Sigmoid colon (tissue), 7 donors: ENCODE measurements around the gene CSTA. TPM values are rescaled to one million over a fixed set of nuclear protein-coding genes. Genes with fewer than 3 reads are reported as not detected.

Experiments
- DNase-seq: peaks from one replicate; pipeline ENCODE4 v3.0.0-alpha.2; 2019
- H3K27ac ChIP-seq, 4 donors: fragments of 200-600 bp; sonication (generic); one replicate each; pipeline ENCODE4 v1.5.1; 2016 to 2019; ENCODE audit warnings: mild to moderate bottlenecking in 1 of 4
- H3K27me3 ChIP-seq, 3 donors: fragments of 200-600 bp; sonication (generic); one replicate each; pipeline ENCODE4 v1.5.1; 2019; ENCODE audit warnings: mild to moderate bottlenecking in 1 of 3
- H3K36me3 ChIP-seq, 4 donors: fragments of 200-600 bp; sonication (generic); one replicate each; pipeline ENCODE4 v1.5.1; 2016 to 2019
- H3K4me1 ChIP-seq, 4 donors: fragments of 200-600 bp; sonication (generic); one replicate each; pipeline ENCODE4 v1.5.1; 2017 to 2019
- H3K4me3 ChIP-seq, 4 donors: fragments of 200-600 bp; sonication (generic); one replicate each; pipeline ENCODE4 v1.5.1; 2017 to 2019; ENCODE audit warnings: mild to moderate bottlenecking in 2 of 4, moderate library complexity in 1 of 4
- H3K9me3 ChIP-seq, 4 donors: fragments of 200-600 bp in 3 of 4; sonication (generic) in 3 of 4; one replicate each; pipeline versions ENCODE4 v1.5.1 to v1.6.1; 2013 to 2019
- CTCF ChIP-seq, 4 experiments: fragments of 450-650 bp in 3 of 4; fragments of 200-600 bp in 1 of 4; IDR thresholded peaks; one replicate each; pipeline ENCODE4 v1.5.1; 2016 to 2019; ENCODE audit warnings: antibody characterized with exemption in 4 of 4, mild to moderate bottlenecking in 3 of 4, moderate library complexity in 2 of 4
- EP300 ChIP-seq, 4 donors: sonication (generic); formaldehyde crosslinking; IDR thresholded peaks; one replicate each; pipeline ENCODE4 v1.6.1; 2017; ENCODE audit warnings: antibody characterized with exemption in 4 of 4
- POLR2A ChIP-seq, 2 donors: fragments of 450-650 bp; IDR thresholded peaks; one replicate each; pipeline ENCODE4 v1.6.1; 2016; ENCODE audit warnings: antibody characterized with exemption in 2 of 2, mild to moderate bottlenecking in 2 of 2, moderate library complexity in 2 of 2
- POLR2AphosphoS5 ChIP-seq, 4 donors: sonication (generic); formaldehyde crosslinking; IDR thresholded peaks; one replicate each; pipeline ENCODE4 v1.6.1; 2017; ENCODE audit warnings: antibody characterized with exemption in 4 of 4
- WGBS, 2 donors: extraction: QIAGEN DNeasy Blood & Tissue Kit; methylation state at CpG; one replicate each; pipeline ENCODE4 v1.1.7; 2013; 5-methylcytosine and 5-hydroxymethylcytosine counted together
- intact Hi-C: fragments of 100-400 bp; cut with DNase I; formaldehyde crosslinking; loops from one replicate; pipeline ENCODE4 v1.15.1; 2023
- polyA plus RNA-seq, 3 donors: library from polyadenylated mRNA; stranded (reverse); fragments of 200-250 nt; gene quantifications; one replicate each; pipeline ENCODE4 v1.2.3, GENCODE V29; 2013
- total RNA-seq, 4 donors: library from RNA; depleted of rRNA; stranded (reverse); fragments of >200 nt; gene quantifications; one replicate each; pipeline ENCODE4 v1.1.0, GENCODE V29; 2016
- donor health status: healthy with polysubstance abuse.
- donor health status: Bipolar disorder and iron deficiency.
- donor health status: healthy.

CSTA gene
- total and polyA plus RNA-seq, 7 donors, result 1.9 to 20.4 (median 9.9) TPM; not detected in 2

- Histone ChIP-seq H3K27ac (no peak overlapping the region), H3K4me3 (no peak overlapping the region)
- intact Hi-C loops, result no loop called here
Measured at GRCh38 chr3:122301063-122301462, 24.0 kb upstream of the CSTA start.

GRCh38 chr3:122305818-122306621, 19.0 kb upstream of the CSTA start:
- 9 to 37% methylated on average over 3 of the region's 3 CpGs for WGBS, 2 donors
- intact Hi-C loops, result no loop called here

More at GRCh38 chr3:122301063-122301462, 24.0 kb upstream of the CSTA start:
- H3K9me3 ChIP-seq, result peaks cover 0 to 3% (median 1%) of the 10 kb centered on the region in 4 donors
- DNase-seq, result no peak
- H3K36me3 ChIP-seq, result no peaks in the 10 kb centered on the region
- H3K27me3 ChIP-seq, result no peaks in the 10 kb centered on the region
- H3K4me1 ChIP-seq, result no peaks in the 10 kb centered on the region
- no peak for TF ChIP-seq EP300 (IDR thresholded peaks at IDR 0.05)

GRCh38 chr3:122306622-122306953, 18.5 kb upstream of the CSTA start:
- no peak for DNase-seq
- Histone ChIP-seq H3K27ac (no peak overlapping the region), H3K4me1 (no peaks in the 10 kb centered on the region), H3K9me3 (no peaks in the 10 kb centered on the region), H3K4me3 (no peak overlapping the region), H3K36me3 (no peaks in the 10 kb centered on the region), H3K27me3 (no peaks in the 10 kb centered on the region)
- TF ChIP-seq CTCF (IDR thresholded peaks at IDR 0.05) (no peak), EP300 (IDR thresholded peaks at IDR 0.05) (no peak), POLR2A (IDR thresholded peaks at IDR 0.05) (no peak)
- intact Hi-C loops, result no loop called here
- WGBS, 2 donors, result 43 to 62% methylated on average over 2 of the region's 2 CpGs

More at GRCh38 chr3:122305818-122306621, 19.0 kb upstream of the CSTA start:
- H3K27me3 ChIP-seq, result no peaks in the 10 kb centered on the region
- no peak overlapping the region for H3K4me3 ChIP-seq
- no peak overlapping the region for H3K27ac ChIP-seq
- no peaks in the 10 kb centered on the region for H3K9me3 ChIP-seq
- no peak for DNase-seq
- TF ChIP-seq EP300 (IDR thresholded peaks at IDR 0.05), result no peak
- TF ChIP-seq CTCF (IDR thresholded peaks at IDR 0.05), result no peak
- no peak for TF ChIP-seq POLR2AphosphoS5 (IDR thresholded peaks at IDR 0.05)
- no peak for TF ChIP-seq POLR2A (IDR thresholded peaks at IDR 0.05)
- no peaks in the 10 kb centered on the region for H3K36me3 ChIP-seq
- no peaks in the 10 kb centered on the region for H3K4me1 ChIP-seq

GRCh38 chr3:122307094-122307687, 17.9 kb upstream of the CSTA start:
- H3K4me3 ChIP-seq, result no peak overlapping the region
- H3K27me3 ChIP-seq, result no peaks in the 10 kb centered on the region
- TF ChIP-seq POLR2A (IDR thresholded peaks at IDR 0.05) (no peak), EP300 (IDR thresholded peaks at IDR 0.05) (no peak), CTCF (IDR thresholded peaks at IDR 0.05) (no peak), POLR2AphosphoS5 (IDR thresholded peaks at IDR 0.05) (no peak)
- 81 to 87% methylated on average over 4 of the region's 4 CpGs for WGBS, 2 donors
- H3K27ac ChIP-seq, result no peak overlapping the region
- no peaks in the 10 kb centered on the region for H3K4me1 ChIP-seq
- intact Hi-C loops, result no loop called here
- DNase-seq, result no peak
- no peaks in the 10 kb centered on the region for H3K9me3 ChIP-seq
- no peaks in the 10 kb centered on the region for H3K36me3 ChIP-seq

GRCh38 chr3:122307976-122308375, 17.1 kb upstream of the CSTA start:
- no peak for DNase-seq

More at GRCh38 chr3:122307976-122308375, 17.1 kb upstream of the CSTA start:
- no peaks in the 10 kb centered on the region for H3K36me3 ChIP-seq
- no peaks in the 10 kb centered on the region for H3K4me1 ChIP-seq
- H3K27ac ChIP-seq, result no peak overlapping the region
- no peaks in the 10 kb centered on the region for H3K27me3 ChIP-seq
- no peaks in the 10 kb centered on the region for H3K9me3 ChIP-seq
- TF ChIP-seq EP300 (IDR thresholded peaks at IDR 0.05) (no peak), CTCF (IDR thresholded peaks at IDR 0.05) (no peak), POLR2AphosphoS5 (IDR thresholded peaks at IDR 0.05) (no peak), POLR2A (IDR thresholded peaks at IDR 0.05) (no peak)
- H3K4me3 ChIP-seq, result no peak overlapping the region
- intact Hi-C loops, result no loop called here
